Measurements from ENCODE around the gene ETAA1.

GRCh38 chr2:67445652-67446268 is 48.6 kb downstream of the ETAA1 start:
- no peak for TF ChIP-seq CTCF (IDR thresholded peaks at IDR 0.05)
- no peak for TF ChIP-seq POLR2A (IDR thresholded peaks at IDR 0.05)
- no peak for TF ChIP-seq POLR2AphosphoS5 (IDR thresholded peaks at IDR 0.05)

Data from stomach (tissue), 4 donors.